ENCODE data around the gene WDR37.

WDR37 gene

DNA sequence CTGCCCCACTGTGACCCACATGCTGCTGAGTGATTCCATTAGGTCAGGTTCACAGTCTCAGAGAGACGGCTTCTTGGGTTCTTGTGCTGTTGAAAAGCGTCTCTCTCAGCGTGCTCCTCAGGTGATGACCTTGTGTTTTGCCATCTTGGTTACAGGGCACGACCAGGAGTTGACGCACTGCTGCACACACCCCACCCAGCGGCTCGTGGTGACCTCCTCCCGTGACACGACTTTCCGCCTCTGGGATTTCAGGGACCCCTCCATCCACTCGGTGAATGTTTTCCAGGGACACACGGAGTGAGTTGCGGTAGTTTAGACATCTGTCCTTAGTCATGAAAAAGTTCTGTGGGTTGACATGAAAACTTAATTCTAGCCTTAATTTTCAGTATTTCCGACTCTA is 48.8 kb downstream of the WDR37 start:
- Histone ChIP-seq H3K27ac (ENCODE audit: low read depth, low read length) (no peak overlapping the region), H3K36me3 (ENCODE audit: control insufficient read depth, insufficient read depth, low read length) (peaks cover 51% of the 10 kb centered on the region), H3K9ac (ENCODE audit: low read depth, low read length) (no peak overlapping the region)

DNA sequence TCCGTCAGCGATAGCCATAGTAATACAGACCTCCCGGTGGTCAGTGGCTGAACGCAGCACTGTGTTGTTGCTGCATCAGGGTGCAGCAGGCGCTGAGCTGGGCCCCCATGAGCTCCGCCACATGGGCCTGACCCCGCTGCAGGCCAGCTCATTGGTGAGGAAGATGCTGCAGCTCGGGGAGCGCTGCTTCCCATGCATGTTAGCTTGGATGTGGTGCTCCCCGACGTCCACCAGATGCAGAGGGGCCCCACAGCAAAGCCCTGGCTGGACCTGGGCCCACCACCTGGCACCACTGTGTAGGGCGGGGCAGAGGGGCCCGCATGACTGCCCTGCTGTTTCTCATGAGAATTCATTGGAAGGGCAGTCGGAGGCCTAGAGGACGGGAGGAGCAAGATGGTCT is 50.8 kb downstream of the WDR37 start:
- Histone ChIP-seq H3K27ac (ENCODE audit: low read depth, low read length) (no peak overlapping the region), H3K36me3 (ENCODE audit: control insufficient read depth, insufficient read depth, low read length) (peaks cover 51% of the 10 kb centered on the region)

More for the DNA sequence above, 48.8 kb downstream of the WDR37 start:
- Histone ChIP-seq H3K9me3 (ENCODE audit: control insufficient read depth, insufficient read depth, low read length) (no peaks in the 10 kb centered on the region), H3K4me3 (ENCODE audit: low read depth, low read length) (no peak overlapping the region), H3K27me3 (ENCODE audit: control insufficient read depth, insufficient read depth, low read length) (no peaks in the 10 kb centered on the region), H3K4me1 (ENCODE audit: control insufficient read depth, insufficient read depth, low read length) (no peaks in the 10 kb centered on the region)

DNA sequence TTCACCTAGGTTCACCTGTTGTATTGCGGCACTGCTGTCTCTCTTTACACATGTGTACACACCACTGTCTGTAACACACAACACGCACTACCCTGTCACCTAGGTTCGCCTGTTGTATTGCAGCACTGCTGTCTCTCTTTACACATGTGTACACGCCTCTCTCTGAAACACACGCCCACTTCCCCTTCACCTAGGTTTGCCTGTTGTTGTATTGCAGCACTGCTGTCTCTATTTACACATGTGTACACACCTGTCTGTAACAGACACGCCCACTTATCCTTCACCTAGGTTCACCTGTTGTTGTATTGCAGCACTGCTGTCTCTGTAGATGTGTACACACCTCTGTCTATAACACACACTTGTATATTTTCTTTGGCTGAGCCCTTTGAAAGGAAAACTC is 51.5 kb downstream of the WDR37 start:
- H3K9me3 ChIP-seq (ENCODE audit: control insufficient read depth, insufficient read depth, low read length) = no peaks in the 10 kb centered on the region
- H3K4me3 ChIP-seq (ENCODE audit: low read depth, low read length) = no peak overlapping the region
- H3K4me1 ChIP-seq (ENCODE audit: control insufficient read depth, insufficient read depth, low read length) = peaks cover 8% of the 10 kb centered on the region; the same call in 1 of the 2 replicates
- no peaks in the 10 kb centered on the region for H3K27me3 ChIP-seq (ENCODE audit: control insufficient read depth, insufficient read depth, low read length)
- H3K9ac ChIP-seq (ENCODE audit: low read depth, low read length) = no peak overlapping the region
- no peak overlapping the region for H3K27ac ChIP-seq (ENCODE audit: low read depth, low read length)
- peaks cover 57% of the 10 kb centered on the region for H3K36me3 ChIP-seq (ENCODE audit: control insufficient read depth, insufficient read depth, low read length)

More for the DNA sequence above, 50.8 kb downstream of the WDR37 start:
- no peaks in the 10 kb centered on the region for H3K27me3 ChIP-seq (ENCODE audit: control insufficient read depth, insufficient read depth, low read length)
- no peaks in the 10 kb centered on the region for H3K9me3 ChIP-seq (ENCODE audit: control insufficient read depth, insufficient read depth, low read length)
- H3K9ac ChIP-seq (ENCODE audit: low read depth, low read length) = no peak overlapping the region
- H3K4me1 ChIP-seq (ENCODE audit: control insufficient read depth, insufficient read depth, low read length) = peaks cover 5% of the 10 kb centered on the region; the same call in 1 of the 2 replicates
- H3K4me3 ChIP-seq (ENCODE audit: low read depth, low read length) = no peak overlapping the region

DNA sequence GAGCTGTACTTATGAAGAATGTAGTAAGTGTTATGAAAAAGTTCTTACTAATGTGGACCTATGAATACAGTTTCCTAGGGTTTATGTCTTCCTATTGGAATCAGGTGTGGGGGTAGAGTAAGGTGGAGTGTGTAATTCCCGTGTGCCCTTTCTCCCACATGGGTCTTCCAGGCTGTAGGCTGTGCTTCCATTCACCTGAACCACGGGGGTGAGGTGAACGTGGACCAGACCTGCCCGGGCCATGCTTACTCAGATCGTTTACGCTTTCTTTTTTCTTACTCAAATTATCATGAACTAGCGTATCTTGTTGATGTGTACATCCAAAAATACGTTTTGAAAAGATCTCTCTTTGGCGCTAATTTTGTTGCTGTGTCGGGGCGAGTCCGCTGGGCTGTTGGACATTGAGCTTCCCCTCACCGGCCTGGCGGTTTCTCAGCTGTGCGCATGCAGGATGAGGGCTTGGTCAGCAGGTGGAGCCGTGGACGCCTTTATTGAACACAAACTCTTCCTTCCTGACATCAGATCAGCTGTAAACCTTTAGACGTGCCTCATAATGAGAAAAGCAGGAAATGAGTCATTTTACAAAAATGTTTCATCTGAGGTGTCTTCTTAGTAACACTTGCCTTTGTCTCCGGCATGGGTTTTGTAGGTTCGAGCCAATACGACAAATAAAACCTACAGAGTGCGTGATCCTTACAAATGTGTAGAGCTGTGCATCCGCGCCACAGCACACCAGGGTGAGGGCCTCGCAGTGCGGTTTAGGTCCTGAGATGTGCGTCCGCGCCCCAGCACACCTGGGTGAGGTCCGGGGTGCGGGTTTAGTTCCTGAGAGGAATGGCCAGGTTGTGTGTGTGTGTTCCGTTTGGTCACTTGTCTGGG is 53.8 kb downstream of the WDR37 start:
- H3K9ac ChIP-seq (ENCODE audit: low read depth, low read length) = peak overlapping the region; percentile 43
- H3K4me1 ChIP-seq (ENCODE audit: control insufficient read depth, insufficient read depth, low read length) = peaks cover 8% of the 10 kb centered on the region; the same call in 1 of the 2 replicates
- H3K27ac ChIP-seq (ENCODE audit: low read depth, low read length) = peak overlapping the region; percentile 88
- no peak overlapping the region for H3K4me3 ChIP-seq (ENCODE audit: low read depth, low read length)
- H3K9me3 ChIP-seq (ENCODE audit: control insufficient read depth, insufficient read depth, low read length) = no peaks in the 10 kb centered on the region
- H3K36me3 ChIP-seq (ENCODE audit: control insufficient read depth, insufficient read depth, low read length) = peaks cover 53% of the 10 kb centered on the region
- H3K27me3 ChIP-seq (ENCODE audit: control insufficient read depth, insufficient read depth, low read length) = no peaks in the 10 kb centered on the region

DNA sequence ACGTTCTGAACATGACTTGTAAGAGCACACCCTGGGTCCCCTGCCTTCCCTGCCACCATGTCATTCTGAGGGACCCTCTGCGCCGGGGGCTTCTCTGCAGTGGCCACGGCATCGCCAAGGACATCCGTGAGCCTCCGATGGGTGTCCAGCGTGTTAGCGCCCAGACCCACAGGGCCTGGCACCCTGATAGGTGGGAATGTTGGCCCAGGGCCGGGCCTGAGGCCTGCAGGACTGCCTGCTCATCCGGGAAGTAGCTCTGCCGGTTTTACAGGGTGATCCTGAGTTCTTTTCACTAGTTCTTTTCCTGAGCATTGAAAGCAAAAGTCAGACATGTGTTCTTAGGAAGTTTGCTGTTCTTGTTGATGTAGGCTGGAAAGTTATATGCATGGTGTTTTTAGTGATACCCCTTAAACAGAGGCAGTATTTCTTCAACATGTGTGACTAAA is 54.5 kb downstream of the WDR37 start:
- Histone ChIP-seq H3K27ac (ENCODE audit: low read depth, low read length) (peak overlapping the region; percentile 88), H3K9ac (ENCODE audit: low read depth, low read length) (peak overlapping the region; percentile 43), H3K4me3 (ENCODE audit: low read depth, low read length) (no peak overlapping the region), H3K36me3 (ENCODE audit: control insufficient read depth, insufficient read depth, low read length) (peaks cover 53% of the 10 kb centered on the region), H3K27me3 (ENCODE audit: control insufficient read depth, insufficient read depth, low read length) (no peaks in the 10 kb centered on the region), H3K4me1 (ENCODE audit: control insufficient read depth, insufficient read depth, low read length) (peaks cover 8% of the 10 kb centered on the region; the same call in 1 of the 2 replicates), H3K9me3 (ENCODE audit: control insufficient read depth, insufficient read depth, low read length) (no peaks in the 10 kb centered on the region)

DNA sequence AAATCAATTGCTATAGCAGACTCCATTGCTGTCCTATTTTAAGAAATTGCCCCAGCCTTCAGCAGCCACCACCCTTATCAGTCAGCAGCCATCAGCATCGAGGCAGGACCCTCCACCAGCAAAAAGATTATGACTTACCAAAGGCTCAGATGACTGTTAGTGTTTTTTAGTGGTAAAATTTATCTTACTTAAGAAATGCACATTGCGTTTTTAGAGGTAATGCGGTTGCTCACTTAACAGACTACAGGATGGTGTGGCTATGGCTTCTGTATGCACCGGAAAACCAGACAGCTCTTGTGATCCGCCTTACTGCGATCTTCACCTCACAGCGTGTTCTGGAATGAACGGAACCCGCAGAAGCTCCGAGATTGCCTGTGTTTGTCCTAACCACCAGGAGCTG is 58.1 kb downstream of the WDR37 start:
- H3K4me3 ChIP-seq (ENCODE audit: low read depth, low read length) = no peak overlapping the region
- H3K27me3 ChIP-seq (ENCODE audit: control insufficient read depth, insufficient read depth, low read length) = no peaks in the 10 kb centered on the region
- no peak overlapping the region for H3K9ac ChIP-seq (ENCODE audit: low read depth, low read length)
- peaks cover 44% of the 10 kb centered on the region for H3K36me3 ChIP-seq (ENCODE audit: control insufficient read depth, insufficient read depth, low read length)
- no peaks in the 10 kb centered on the region for H3K9me3 ChIP-seq (ENCODE audit: control insufficient read depth, insufficient read depth, low read length)
- peaks cover 8% of the 10 kb centered on the region; the same call in 1 of the 2 replicates for H3K4me1 ChIP-seq (ENCODE audit: control insufficient read depth, insufficient read depth, low read length)
- no peak overlapping the region for H3K27ac ChIP-seq (ENCODE audit: low read depth, low read length)

DNA sequence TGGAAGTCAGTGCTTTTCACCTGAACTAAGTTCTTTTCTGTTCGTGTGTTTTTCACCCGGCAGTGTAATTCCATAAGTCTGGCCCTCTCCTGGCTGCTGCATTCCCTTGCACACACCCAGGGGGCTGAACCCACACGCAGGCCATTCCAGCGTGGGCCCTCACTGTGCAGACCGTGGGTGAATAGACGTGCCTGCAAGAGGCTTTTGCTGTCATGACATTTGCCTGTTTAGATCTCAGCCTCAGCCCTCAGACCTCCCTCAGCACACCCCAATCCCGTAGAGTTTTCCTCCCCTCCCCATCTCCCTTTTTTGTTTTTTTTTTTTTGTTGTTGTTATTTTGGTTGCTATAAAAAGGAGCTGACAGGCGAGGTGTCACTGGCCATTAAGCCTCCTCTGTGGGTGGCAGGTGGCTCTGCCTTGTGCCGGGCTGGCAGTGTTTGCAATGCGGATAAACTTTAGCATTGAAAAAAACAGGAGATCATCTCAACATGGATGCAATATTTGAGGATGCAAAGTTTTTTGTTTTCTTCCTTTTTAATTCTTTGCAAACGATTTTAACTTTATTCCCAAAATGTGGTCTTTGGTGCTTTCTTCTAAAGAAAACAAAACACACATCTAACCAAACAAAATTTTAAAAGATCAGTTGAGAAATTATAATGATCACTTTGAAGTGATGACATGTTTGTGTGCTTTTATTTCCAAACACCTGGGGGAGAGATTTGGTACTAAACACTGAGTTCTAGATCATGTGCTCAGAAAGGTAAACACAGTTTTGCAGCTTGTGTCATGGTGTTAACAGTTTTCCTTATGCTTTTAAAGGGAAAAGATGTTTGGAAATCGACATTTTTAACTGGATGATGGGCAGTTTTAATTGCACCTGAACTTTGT is 58.8 kb downstream of the WDR37 start:
- H3K36me3 ChIP-seq (ENCODE audit: control insufficient read depth, insufficient read depth, low read length) = peaks cover 44% of the 10 kb centered on the region

DNA sequence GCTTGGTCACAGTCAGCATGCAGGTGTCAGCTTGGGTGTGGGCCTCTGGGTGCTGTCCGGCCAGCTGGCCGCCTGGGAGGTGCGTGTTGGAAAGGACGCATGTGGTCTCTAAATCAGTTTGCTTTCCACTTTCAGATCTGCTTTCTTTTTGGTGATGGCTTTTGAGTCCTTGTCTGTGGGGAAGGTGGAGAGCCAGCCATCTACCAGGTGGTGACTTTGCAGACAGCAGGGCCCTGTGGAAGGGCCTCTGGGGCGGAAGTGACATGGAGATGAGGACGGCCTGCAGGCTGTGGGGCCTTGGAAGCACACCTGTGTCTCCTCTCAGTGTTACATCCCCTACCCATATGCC is 59.4 kb downstream of the WDR37 start:
- Histone ChIP-seq H3K4me1 (ENCODE audit: control insufficient read depth, insufficient read depth, low read length) (peaks cover 4% of the 10 kb centered on the region; the same call in 1 of the 2 replicates), H3K27ac (ENCODE audit: low read depth, low read length) (no peak overlapping the region), H3K9ac (ENCODE audit: low read depth, low read length) (no peak overlapping the region)

More for the DNA sequence above, 58.8 kb downstream of the WDR37 start:
- Histone ChIP-seq H3K4me1 (ENCODE audit: control insufficient read depth, insufficient read depth, low read length) (peaks cover 8% of the 10 kb centered on the region; the same call in 1 of the 2 replicates), H3K27ac (ENCODE audit: low read depth, low read length) (no peak overlapping the region), H3K4me3 (ENCODE audit: low read depth, low read length) (no peak overlapping the region), H3K27me3 (ENCODE audit: control insufficient read depth, insufficient read depth, low read length) (no peaks in the 10 kb centered on the region), H3K9ac (ENCODE audit: low read depth, low read length) (no peak overlapping the region), H3K9me3 (ENCODE audit: control insufficient read depth, insufficient read depth, low read length) (no peaks in the 10 kb centered on the region)

DNA sequence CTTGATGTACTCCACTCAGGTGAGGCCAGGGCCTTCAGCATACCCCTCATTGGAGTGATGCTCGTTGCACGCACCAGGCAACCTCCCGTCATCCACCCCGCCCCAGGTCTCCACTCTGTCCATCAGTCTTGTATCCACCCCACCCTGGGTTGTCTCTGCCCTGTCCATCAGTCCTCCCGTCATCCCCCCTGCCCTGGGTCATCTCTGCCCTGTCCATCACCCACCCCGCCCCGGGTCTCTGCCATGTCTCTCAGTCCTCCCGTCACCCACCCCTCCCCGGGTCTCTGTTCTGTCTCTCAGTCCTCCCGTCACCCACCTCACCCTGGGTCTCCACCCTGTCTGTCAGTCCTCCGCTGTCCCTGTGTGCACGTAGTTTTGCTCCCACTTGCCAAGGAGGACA is 59.9 kb downstream of the WDR37 start:
- Histone ChIP-seq H3K27ac (ENCODE audit: low read depth, low read length) (no peak overlapping the region), H3K4me3 (ENCODE audit: low read depth, low read length) (no peak overlapping the region), H3K4me1 (ENCODE audit: control insufficient read depth, insufficient read depth, low read length) (peaks cover 3% of the 10 kb centered on the region; the same call in 1 of the 2 replicates), H3K27me3 (ENCODE audit: control insufficient read depth, insufficient read depth, low read length) (no peaks in the 10 kb centered on the region), H3K9ac (ENCODE audit: low read depth, low read length) (no peak overlapping the region), H3K36me3 (ENCODE audit: control insufficient read depth, insufficient read depth, low read length) (peaks cover 44% of the 10 kb centered on the region), H3K9me3 (ENCODE audit: control insufficient read depth, insufficient read depth, low read length) (no peaks in the 10 kb centered on the region)

More for the DNA sequence above, 59.4 kb downstream of the WDR37 start:
- H3K4me3 ChIP-seq (ENCODE audit: low read depth, low read length) = no peak overlapping the region
- peaks cover 44% of the 10 kb centered on the region for H3K36me3 ChIP-seq (ENCODE audit: control insufficient read depth, insufficient read depth, low read length)
- no peaks in the 10 kb centered on the region for H3K27me3 ChIP-seq (ENCODE audit: control insufficient read depth, insufficient read depth, low read length)
- H3K9me3 ChIP-seq (ENCODE audit: control insufficient read depth, insufficient read depth, low read length) = no peaks in the 10 kb centered on the region

DNA sequence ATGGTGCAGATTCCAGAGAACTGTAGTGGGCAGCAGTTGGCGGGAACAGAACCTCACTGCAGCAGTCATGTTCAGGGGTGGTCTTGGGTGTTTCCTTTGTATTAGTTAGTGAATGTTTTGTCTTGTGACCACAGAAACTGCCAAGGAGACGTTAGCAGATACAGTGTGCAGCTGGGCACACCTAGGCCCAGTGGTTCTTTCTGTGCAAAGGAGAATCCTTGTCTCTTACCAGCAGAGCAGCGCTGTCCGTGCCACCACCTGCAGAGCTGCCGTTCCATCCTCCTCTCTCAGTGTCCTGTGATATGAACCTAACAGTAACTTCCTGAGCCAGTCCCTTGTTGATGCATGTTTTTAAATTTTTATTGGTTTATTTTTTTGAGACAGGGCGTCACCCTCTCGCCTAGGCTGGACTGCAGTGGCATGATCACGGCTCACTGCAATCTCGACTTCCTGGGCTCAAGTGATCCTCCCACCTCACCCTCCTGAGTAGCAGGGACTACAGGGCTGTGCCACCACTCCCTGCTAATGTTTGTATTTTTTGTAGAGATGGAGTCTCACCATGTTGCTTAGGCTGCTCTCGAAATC is 60.6 kb downstream of the WDR37 start:
- Histone ChIP-seq H3K36me3 (ENCODE audit: control insufficient read depth, insufficient read depth, low read length) (peaks cover 51% of the 10 kb centered on the region), H3K27me3 (ENCODE audit: control insufficient read depth, insufficient read depth, low read length) (no peaks in the 10 kb centered on the region), H3K9ac (ENCODE audit: low read depth, low read length) (no peak overlapping the region), H3K4me3 (ENCODE audit: low read depth, low read length) (no peak overlapping the region), H3K9me3 (ENCODE audit: control insufficient read depth, insufficient read depth, low read length) (no peaks in the 10 kb centered on the region), H3K27ac (ENCODE audit: low read depth, low read length) (no peak overlapping the region), H3K4me1 (ENCODE audit: control insufficient read depth, insufficient read depth, low read length) (0 out of 2 replicates have a peak, but pooled peaks cover 3% of the 10 kb centered on the region)
